HG02943 (cell line): ENCODE results near the gene COL6A2.

ENCODE experiments used
- ATAC-seq: cut with Tn5 transposase; IDR thresholded peaks from one replicate; pipeline ENCODE4 v1.9.1; 2021; ENCODE audit warnings: mild to moderate bottlenecking, low read depth, moderate library complexity; ENCODE audit not compliant: unreplicated experiment

COL6A2 gene

DNA sequence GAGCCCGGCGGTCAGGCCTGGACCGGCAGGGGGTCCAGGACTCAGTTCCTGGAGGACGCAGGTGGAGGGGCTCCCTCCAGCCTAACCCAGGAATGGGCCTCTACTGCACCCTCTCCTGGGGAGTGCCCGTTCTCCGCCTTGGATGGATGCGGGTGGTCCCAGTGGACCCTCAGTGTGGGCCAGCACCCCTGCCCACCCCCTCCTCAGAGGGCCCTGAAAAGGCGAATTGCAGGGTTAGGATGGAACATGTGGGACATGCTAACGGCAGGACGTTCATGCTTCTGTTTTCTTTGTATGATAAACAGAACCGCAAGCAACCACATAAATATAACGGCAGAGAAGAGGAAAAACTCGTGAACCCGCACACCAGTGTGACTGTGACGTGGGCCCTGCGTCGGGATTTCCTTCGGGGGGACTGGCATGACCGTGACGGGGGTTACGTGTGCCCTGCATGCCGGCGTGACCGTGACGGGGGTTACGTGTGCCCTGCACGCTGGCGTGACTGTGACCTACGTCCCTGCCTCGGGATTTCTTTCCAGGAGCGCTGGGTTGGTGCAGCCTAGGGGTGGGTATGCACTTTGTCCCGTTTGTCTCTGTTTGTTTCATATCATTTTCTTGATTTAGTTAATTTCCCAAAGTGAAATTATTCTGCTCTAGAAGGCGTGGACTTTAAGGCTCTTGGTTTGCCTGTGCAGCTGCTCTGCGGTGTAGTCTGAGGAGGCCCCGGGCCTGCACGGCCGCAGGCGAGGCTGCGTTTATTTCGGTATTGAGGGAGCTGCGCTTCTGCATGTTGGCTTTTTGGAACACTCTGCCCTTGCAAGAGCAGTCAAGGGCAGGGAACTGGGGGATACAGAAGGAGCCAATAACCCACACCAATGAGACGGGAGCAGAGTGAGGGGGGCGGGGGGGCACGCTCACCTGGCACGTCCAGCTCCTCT lies 54.3 kb downstream of the COL6A2 start:
- no peak for ATAC-seq

DNA sequence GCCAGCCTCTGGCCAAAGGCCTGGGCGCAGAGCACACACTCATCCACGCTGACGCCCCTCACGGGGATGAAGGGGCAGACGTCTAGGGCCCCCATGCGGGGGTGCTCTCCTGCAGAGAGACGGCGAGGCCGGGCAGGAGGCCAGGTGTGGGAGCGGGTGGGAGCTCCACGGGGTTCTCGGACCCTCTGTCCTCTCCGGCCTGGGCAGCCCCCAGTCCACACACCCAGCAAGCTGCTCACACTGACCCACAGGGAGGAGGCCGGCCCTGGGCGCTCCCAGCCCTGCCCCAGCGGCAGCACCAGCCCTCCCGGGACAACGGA lies 55.0 kb downstream of the COL6A2 start:
- no peak for ATAC-seq

DNA sequence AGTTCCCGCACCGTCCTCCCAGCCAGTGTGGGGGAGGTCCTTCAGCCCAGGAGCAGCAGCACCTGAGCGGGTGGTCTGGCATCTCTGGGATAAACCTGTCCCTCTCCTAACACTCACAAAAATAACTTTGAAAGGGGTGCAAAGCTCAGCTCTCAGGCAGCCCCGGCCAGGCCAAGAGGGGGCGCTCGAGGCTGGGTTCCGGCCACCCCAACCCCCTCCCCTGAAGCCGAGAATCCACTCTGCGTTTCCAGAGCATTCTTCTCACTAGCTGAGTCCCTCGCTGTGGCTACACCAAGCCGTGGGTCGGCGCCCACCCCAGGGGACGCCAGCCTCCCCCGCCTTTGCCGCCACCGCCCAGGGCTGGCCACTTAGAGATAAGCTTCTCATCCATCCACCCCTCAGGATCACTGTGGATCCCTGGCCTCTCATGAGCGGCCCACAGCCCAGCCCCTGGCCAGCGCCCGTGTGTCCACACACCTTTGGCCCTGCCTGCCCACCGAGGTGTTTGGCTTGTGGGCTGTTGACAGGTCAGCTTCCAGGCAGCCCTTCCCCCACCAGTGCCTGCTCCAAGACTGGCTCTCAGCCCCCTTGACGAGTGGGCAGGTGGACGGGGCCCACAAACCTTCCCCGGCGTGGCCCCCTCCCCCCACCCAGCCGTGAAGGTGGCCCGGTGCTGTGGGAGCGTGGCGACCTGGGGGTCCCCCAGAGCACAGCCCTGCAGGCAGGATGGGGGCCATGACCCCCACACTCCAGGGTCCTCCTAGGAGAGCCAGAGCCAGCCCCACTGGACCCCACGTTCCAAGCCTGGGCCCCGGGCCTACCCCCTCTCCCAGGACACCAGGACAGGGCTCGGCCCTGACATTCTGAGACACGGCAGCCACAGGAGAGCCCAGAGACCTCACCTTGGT lies 55.6 kb downstream of the COL6A2 start:
- ATAC-seq = no peak

- ATAC-seq = no peak
Measured at GRCh38 chr21:46154155-46154954, 56.4 kb downstream of the COL6A2 start.

DNA sequence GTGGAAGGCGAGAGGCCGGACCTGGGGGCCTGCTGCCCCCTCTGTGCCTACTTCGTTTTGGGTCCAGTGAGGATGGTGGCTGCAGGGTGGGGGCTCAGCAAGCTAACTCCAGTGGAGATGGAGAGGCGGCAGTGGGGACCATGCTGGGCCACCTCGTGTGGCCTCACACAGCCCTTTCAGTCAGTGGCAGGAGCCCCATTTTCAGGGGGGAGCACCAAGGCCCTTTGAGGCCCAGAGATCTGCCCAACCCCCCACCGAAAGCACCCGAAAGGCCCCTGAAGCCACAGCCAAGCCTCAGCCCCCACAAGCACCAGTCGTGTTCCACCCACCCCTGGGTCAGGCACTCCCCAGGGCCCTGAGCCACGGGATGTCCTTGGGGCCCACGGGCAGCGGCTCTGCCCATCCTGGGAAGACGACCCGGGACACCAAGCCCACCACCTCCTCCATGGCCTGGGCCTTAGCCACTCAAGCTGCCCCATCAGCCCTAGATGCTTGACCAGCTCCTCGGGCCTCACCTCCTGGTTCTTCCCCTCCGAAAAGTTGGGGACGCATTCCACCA lies 57.1 kb downstream of the COL6A2 start:
- ATAC-seq = no peak

DNA sequence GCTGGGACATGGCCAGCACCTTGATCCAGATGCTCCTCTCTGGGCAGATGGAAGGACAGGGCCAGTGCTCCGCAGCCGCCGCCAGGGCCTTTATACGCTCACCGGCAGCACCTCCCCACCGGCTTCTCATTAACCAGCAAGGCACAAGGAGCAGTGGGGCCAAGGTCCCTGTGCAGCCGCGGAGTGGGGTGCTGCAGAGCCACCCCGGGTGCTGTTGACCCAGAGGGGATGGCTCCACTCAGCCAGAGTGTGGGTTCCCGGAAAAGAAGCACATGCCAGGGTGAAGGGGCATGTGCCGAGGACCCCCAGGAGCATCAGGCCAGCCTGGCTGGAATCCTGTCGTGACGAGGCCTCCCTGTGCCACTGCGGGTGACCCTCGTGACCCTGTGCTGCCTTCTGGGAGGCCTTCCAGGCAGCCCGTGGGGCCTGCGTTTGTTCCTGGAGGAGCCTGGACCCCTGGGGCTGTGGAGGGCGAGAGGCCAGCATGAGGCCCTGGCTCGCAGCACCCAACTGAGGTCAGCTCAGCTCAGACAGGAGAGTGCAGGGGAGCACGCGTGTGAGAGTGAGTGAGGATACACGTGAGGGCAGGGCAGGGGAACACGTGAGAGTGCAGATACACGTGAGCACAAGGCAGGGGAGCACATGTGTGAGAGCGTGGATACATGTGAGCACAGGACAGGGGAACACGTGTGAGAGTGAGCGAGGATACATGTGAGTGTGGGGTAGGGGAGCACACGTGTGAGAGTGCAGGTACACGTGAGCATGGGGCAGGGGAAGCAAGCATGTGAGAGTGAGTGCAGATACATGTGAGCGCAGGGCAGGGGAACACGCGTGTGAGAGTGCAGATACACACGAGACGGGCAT lies 57.8 kb downstream of the COL6A2 start, which contains the start of gene FTCD:
TSS of gene FTCD (minus strand) at position 66 of the 864 bp plus-strand sequence. CDS start at position 10, 56 bp downstream.
- ATAC-seq = no peak

DNA sequence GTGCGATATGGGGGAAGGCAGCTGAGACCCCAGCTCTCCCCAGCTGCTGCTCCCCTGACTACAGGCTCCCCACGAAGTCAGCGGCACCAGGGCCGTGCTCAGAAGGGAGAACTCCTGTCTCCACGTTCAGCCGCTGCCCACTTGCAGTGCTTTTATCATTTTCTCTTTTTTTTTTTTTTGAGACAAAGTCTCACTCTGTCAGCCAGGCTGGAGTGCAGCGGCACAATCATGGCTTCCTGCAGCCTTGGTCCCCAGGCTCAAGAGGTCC lies 58.4 kb downstream of the COL6A2 start:
- ATAC-seq = no peak

DNA sequence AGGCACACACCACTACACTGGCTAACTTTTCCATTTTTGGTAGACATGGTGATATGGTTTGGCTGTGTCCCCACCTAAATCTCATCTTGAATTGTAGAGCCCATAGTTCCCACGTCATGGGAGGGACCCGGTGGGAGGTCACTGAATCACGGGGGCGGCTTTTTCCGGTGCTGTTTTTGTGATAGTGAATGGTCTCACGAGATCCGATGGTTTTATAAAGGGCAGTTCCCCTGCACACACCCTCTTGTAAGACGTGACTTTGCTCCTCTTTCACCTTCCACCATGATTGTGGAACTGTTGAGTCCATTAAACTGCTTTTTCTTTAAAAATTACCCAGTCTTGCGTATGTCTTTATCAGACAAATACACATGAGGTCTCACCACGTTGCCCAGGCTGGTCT lies 58.8 kb downstream of the COL6A2 start:
- no peak for ATAC-seq

DNA sequence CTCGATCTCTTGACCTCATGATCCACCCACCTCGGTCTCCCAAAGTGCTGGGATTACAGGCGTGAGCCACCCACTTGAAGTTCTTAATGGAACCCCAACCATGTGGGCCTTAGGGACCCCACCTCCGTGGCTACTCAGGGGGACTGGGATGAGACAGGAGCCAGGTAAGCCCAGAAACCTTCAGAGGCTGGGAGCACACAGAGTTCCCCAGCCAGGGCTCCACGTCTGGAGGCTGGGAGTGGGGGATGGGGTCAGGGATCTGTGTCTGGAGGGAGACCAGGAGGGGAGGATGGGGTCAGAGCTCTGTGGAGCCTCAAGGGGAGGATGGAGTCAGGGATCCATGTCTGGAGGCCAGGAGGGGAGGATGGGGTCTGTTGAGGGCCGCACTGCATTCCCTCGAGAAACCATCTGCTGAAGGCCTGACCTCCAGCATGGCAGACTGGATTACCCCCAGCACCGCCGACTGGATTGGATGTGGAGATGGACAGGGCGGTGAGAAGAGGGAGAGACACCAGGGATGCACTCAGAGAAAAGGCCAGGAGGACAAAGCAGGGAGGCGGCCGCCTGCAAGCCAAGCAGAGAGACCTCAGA lies 59.6 kb downstream of the COL6A2 start:
- no peak for ATAC-seq

GRCh38 chr21:46157987-46158451 lies 60.1 kb downstream of the COL6A2 start:
- ATAC-seq = no peak

GRCh38 chr21:46158666-46159300 lies 60.9 kb downstream of the COL6A2 start:
- ATAC-seq = no peak

DNA sequence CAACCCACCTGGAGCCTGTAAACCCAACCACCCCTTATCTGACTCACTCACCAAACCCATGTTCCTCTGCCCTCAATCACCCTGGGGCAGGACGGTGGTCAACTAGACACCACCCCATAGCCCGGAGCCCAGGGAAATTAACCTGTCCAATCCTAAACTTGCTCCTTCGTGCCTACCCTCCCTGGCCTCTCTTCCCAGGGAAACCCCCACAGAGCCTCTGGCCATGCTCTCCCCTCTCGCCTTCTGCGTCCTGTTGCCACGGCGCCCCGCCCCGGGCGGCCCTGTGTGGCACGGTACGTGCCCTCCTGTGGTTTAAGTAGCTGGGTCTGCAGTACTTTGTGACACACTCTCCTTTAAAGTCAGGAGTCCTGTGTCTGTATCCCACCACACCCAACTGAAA lies 61.5 kb downstream of the COL6A2 start:
- no peak for ATAC-seq

DNA sequence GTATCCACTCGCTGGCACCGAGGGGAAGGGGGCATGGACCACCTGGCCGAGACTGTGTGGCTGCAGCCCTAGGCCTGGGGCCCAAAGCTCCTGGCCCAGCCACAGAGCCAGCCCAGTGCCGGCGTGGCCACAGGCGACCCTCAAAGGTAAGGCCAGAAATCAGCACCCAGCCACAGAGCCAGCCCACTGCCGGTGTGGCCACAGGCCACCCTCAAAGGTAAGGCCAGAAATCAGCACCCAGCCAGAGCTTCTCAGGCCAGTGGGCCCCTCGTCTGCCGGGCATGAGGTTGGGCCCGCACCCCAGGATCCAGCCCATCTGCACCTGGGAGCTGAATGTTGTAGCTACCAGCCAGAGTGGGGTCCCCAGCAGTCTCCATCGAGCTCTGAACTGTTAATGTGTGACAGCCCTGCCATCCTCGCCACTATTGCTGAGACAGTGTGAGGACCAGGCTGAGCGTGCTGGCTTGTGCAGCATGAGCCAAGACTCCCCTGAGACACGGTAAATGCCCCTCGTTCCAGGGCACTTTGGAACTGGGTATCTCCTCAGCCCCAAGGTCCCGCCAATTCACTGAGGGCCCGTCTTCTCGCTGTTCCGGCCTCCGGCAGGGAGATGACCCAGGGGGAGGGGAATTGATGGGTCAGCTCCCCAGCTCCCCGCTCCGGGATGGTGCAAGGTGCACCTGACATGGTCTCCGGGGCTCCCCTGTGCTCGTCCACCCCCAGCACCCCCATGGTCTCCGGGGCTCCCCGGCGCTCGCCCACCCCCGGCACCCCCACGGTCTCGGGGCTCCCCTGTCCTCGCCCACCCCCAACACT lies 62.1 kb downstream of the COL6A2 start:
- no peak for ATAC-seq

DNA sequence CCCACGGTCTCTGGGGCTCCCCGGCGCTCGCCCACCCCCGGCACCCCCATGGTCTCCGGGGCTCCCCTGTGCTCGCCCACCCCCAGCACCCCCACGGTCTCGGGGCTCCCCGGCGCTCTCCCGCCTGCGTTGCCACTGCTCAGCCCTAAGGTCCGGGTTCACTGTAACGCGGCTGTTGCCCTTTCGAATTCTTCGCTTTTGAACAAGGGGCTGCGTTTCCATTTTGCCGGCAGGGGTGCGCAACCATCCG lies 62.7 kb downstream of the COL6A2 start:
- ATAC-seq = no peak

DNA sequence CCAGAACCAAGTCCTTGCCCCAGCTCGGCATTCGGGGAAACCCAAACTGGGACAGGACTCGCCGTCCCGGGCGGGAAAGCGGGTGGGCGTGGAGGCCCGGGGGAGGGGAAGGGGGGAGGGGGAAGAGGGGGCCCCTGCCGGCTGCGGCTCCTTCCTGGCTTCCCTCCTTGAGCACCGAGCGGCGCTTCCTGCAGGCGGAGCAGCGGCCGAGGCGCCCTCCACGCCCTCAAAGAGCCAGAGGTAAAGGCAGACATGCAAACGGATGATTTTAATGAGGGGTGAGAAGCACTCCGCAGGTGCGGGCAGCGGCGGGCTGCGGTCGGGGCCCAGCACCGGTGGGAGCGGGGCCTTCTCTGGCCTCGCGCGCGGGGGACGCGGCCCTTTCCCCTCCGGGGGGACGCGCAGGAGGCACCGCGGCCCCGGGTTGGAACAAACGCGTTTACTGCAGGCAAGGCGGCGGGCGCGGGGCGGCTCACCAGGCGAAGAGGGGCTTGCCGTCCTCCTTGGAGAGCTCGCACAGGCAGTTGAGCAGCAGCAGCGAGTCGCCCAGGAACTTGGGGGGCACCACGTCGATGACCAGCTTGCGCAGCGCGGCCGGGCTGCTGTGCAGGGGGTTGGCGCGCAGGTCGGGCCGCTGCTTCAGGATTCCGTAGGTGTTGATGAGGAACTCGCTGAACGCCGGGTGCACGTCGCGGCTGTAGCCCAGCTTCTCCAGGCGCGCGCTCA lies 63.2 kb downstream of the COL6A2 start:
- ATAC-seq = no peak

DNA sequence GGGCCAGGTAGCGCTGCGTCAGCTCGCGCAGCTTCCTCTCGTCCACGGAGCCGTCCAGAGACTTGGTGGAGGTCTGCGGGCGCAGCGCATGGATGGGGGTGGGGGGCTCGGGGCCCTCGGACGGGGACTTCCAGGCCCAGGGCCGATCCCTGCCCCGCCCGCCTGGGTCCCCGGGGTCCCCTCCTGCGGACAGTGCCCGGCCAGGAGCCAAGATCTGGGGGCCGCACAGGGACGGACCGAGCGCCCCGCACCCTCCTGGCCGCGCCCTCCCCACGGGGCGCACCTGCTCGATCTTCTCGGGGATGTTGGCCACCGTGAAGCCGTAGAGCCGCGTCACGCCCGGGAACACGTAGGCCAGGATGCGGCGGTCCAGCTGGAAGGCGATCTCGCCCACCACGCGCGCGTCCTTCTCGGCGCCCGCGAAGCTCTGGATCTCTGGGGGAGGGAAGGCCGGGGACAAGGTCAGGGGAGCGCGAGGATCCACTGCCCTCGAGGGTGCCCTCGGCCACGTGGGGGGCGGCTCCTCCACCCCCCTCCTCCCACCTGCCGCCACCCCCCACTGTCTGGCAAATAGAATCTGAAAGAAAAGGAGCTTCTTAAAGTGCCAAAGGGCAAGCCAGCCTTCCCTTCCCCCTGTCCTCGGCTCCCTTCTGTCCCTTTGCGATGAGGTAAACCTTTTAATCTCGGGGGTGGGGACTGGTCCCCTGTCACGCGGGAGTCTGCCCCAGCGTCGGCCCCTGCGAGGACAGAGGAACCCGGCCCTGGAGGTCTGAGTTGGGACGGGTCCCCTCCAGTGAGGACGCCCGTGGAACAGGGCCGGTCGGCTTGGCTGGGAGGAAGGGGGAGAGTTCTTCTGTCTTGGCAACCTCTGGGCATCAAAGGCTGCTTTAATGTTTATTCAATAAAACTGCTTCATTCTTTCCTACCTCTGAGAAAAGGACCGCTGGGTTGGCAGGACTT lies 64.0 kb downstream of the COL6A2 start:
- no peak for ATAC-seq
